Measurements from ENCODE around the gene PSMD8. TPM values are rescaled to one million over a fixed set of nuclear protein-coding genes. Genes with fewer than 3 reads are reported as not detected.

PSMD8 gene
- total RNA-seq: 302 and 326 TPM in 2 replicates

GRCh38 chr19:38374332-38375097 is at the start of gene PSMD8:
TSS of gene PSMD8 (plus strand) at chr19:38374571. CDS start at chr19:38374602, 31 bp downstream.

GRCh38 chr19:38387550-38388348 is 13.4 kb downstream of the PSMD8 start, which contains the start of gene GGN:
TSS of gene GGN (minus strand) at chr19:38388034. CDS start at chr19:38387261, 773 bp downstream.

GRCh38 chr19:38388349-38389100 is 14.2 kb downstream of the PSMD8 start, which contains the start of gene SPRED3:
TSS of gene SPRED3 (plus strand) at chr19:38388697. CDS start at chr19:38390303, 1,606 bp downstream.

GRCh38 chr19:38402967-38403674 is 28.8 kb downstream of the PSMD8 start, which contains the start of gene FAM98C:
TSS of gene FAM98C (plus strand) at chr19:38403093. CDS start at chr19:38403154, 61 bp downstream.

GRCh38 chr19:38425810-38426466 is 51.6 kb downstream of the PSMD8 start, which contains the start of gene RASGRP4:
TSS of gene RASGRP4 (minus strand) at chr19:38426219. CDS start at chr19:38426091, 128 bp downstream.

GRCh38 chr19:38433268-38433733 is 58.9 kb downstream of the PSMD8 start, which contains the start of gene RYR1:
TSS of gene RYR1 (plus strand) at chr19:38433691. CDS start at chr19:38433830, 139 bp downstream.

Other genes with a start within 250 kb of the PSMD8 start
- 1.3 and 2.2 TPM in 2 replicates for gene DPF1, start 150.3 kb upstream of the PSMD8 start, total RNA-seq
- 0.15 and 0.99 TPM in 2 replicates for gene PPP1R14A, start 118.2 kb upstream of the PSMD8 start, total RNA-seq
- 1.8 and 3.1 TPM in 2 replicates for gene SPINT2, start 110.0 kb upstream of the PSMD8 start, total RNA-seq
- gene C19orf33, start 70.3 kb upstream of the PSMD8 start, total RNA-seq: not detected in 2 replicates
- gene YIF1B, start 58.6 kb upstream of the PSMD8 start, total RNA-seq: 67.3 and 73.1 TPM in 2 replicates
- 1.5 and 3.6 TPM in 2 replicates for gene KCNK6, start 54.7 kb upstream of the PSMD8 start, total RNA-seq
- gene CATSPERG, start 38.7 kb upstream of the PSMD8 start, total RNA-seq: 0.44 and 2.0 TPM in 2 replicates
- gene GGN, start 13.5 kb downstream of the PSMD8 start, total RNA-seq: 0.29 and 1.2 TPM in 2 replicates
- gene SPRED3, start 14.1 kb downstream of the PSMD8 start, total RNA-seq: 0.66 and 2.9 TPM in 2 replicates
- gene FAM98C, start 28.5 kb downstream of the PSMD8 start, total RNA-seq: 11.9 and 12.6 TPM in 2 replicates
- gene RASGRP4, start 51.6 kb downstream of the PSMD8 start, total RNA-seq: not detected in 2 replicates
- gene RYR1, start 59.1 kb downstream of the PSMD8 start, total RNA-seq: under 0.01 TPM in 2 replicates
- gene MAP4K1, start 243.4 kb downstream of the PSMD8 start, total RNA-seq: 0.33 and 0.58 TPM in 2 replicates
- gene EIF3K, start 244.6 kb downstream of the PSMD8 start, total RNA-seq: 329 and 465 TPM in 2 replicates

Measured in smooth muscle cell of trachea (primary cell).